Measurements from ENCODE around the gene HMCN2. TPM values are rescaled to one million over a fixed set of nuclear protein-coding genes. Genes with fewer than 3 reads are reported as not detected.

Gene HMCN2
- total and polyA plus RNA-seq, 2 of the 4 experiments (the other 2 are of a cell fraction): 0.02 TPM; not detected in 1

DNA sequence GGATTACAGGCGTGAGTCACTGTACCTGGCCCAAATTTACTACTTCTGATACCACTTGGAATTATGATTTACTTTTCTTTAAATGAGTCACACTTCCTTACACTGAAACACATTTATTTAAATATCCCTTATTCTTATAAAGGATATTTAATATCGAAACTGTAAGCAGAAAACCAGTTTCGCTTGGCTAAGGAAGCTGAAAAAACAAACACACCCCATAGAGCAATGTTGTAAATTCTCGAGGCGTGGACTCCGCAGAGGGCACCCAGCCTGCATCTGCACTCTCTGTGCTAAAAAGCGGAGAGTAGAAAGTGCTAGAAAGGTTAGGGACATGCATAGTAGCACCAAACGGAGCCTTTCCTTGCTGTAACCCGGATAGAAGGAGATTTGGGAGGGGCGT lies 86.5 kb downstream of the HMCN2 start:
- Histone ChIP-seq H2BK20ac (ENCODE audit: low read depth, low read length) (no peak overlapping the region), H3K4me2 (ENCODE audit: low read depth, low read length) (no peak overlapping the region), H3K18ac (ENCODE audit: low read depth, low read length) (no peak overlapping the region), H4K8ac (ENCODE audit: low read depth in 2 of 2, low read length in 2 of 2) (no peak overlapping the region), H2AFZ (replicated peaks; ENCODE audit: low read length, poor library complexity) (no peak overlapping the region), H3K56ac (ENCODE audit: extremely low read depth, insufficient read depth, low read length) (no peak overlapping the region), H3K4ac (ENCODE audit: low read depth, low read length) (no peak overlapping the region), H2AK5ac (ENCODE audit: low read depth, low read length) (no peak overlapping the region), H3K27me3 (ENCODE audit: control insufficient read depth, insufficient read depth, low read length) (peaks cover 39% of the 10 kb centered on the region), H3K9ac (ENCODE audit: low read depth, low read length) (no peak overlapping the region), H4K91ac (ENCODE audit: insufficient read depth, low read depth, low read length) (no peak overlapping the region), H3K14ac (replicated peaks; ENCODE audit: low read depth, low read length) (no peak overlapping the region), H3K4me1 (ENCODE audit: control insufficient read depth, insufficient read depth, low read length) (no peaks in the 10 kb centered on the region), H2BK15ac (ENCODE audit: low read depth, low read length) (no peak overlapping the region), H2BK120ac (ENCODE audit: low read depth, low read length) (no peak overlapping the region), H3K4me3 (ENCODE audit: insufficient read depth, low read depth, low read length) (no peak overlapping the region), H4K5ac (ENCODE audit: low read depth, low read length) (no peak overlapping the region), H3K9me3 (ENCODE audit: control insufficient read depth, insufficient read depth, low read length) (no peaks in the 10 kb centered on the region), H3K36me3 (ENCODE audit: control insufficient read depth, insufficient read depth, low read length) (no peaks in the 10 kb centered on the region), H3K9me1 (ENCODE audit: insufficient read depth, low read length) (no peaks in the 10 kb centered on the region), H3K79me1 (ENCODE audit: low read depth in 1 of 2, low read length in 2 of 2) (no peaks in the 10 kb centered on the region), H2AK9ac (replicated peaks; ENCODE audit: low read depth, low read length, poor library complexity) (no peak overlapping the region), H2BK5ac (ENCODE audit: low read depth, low read length, poor library complexity, severe bottlenecking) (no peak overlapping the region), H4K20me1 (ENCODE audit: insufficient read depth, low read length) (no peaks in the 10 kb centered on the region), H3K23ac (ENCODE audit: low read depth, low read length) (no peak overlapping the region), H3K27ac (ENCODE audit: insufficient read depth, low read length) (no peak overlapping the region)
- ChIA-PET CTCF (no interaction called here), POLR2A (ENCODE audit: unreplicated experiment) (no interaction called here)
- no TSS peak for BruUV-seq (replicated peaks)
- no peak for DNase-seq
- TF ChIP-seq, protein P1, sequence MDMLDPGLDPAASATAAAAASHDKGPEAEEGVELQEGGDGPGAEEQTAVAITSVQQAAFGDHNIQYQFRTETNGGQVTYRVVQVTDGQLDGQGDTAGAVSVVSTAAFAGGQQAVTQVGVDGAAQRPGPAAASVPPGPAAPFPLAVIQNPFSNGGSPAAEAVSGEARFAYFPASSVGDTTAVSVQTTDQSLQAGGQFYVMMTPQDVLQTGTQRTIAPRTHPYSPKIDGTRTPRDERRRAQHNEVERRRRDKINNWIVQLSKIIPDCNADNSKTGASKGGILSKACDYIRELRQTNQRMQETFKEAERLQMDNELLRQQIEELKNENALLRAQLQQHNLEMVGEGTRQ (IDR thresholded peaks at IDR 0.05; ENCODE audit: low read depth, low read length): no peak
- TF ChIP-seq MAZ (IDR thresholded peaks at IDR 0.05; ENCODE audit: borderline replicate concordance, low read depth, low read length) (no peak), ELK1 (IDR thresholded peaks at IDR 0.05; ENCODE audit: borderline replicate concordance, low read depth, low read length) (no peak), RCOR1 (IDR thresholded peaks at IDR 0.05; ENCODE audit: insufficient replicate concordance, low read length) (no peak), SMC3 (IDR thresholded peaks at IDR 0.05; ENCODE audit: low read depth, low read length) (no peak), MAFK (IDR thresholded peaks at IDR 0.05; ENCODE audit: low read depth, low read length) (no peak), RFX5 (IDR thresholded peaks at IDR 0.05; ENCODE audit: low read depth, low read length) (no peak), POLR2A (IDR thresholded peaks at IDR 0.05; ENCODE audit: low read depth, low read length) (no peak), BHLHE40 (IDR thresholded peaks at IDR 0.05; ENCODE audit: low read depth, low read length) (no peak)
- TF ChIP-seq, protein P2, sequence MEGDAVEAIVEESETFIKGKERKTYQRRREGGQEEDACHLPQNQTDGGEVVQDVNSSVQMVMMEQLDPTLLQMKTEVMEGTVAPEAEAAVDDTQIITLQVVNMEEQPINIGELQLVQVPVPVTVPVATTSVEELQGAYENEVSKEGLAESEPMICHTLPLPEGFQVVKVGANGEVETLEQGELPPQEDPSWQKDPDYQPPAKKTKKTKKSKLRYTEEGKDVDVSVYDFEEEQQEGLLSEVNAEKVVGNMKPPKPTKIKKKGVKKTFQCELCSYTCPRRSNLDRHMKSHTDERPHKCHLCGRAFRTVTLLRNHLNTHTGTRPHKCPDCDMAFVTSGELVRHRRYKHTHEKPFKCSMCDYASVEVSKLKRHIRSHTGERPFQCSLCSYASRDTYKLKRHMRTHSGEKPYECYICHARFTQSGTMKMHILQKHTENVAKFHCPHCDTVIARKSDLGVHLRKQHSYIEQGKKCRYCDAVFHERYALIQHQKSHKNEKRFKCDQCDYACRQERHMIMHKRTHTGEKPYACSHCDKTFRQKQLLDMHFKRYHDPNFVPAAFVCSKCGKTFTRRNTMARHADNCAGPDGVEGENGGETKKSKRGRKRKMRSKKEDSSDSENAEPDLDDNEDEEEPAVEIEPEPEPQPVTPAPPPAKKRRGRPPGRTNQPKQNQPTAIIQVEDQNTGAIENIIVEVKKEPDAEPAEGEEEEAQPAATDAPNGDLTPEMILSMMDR (conservative IDR thresholded peaks at IDR 0.05; ENCODE audit: low read depth, low read length): no peak
- intact Hi-C loops (cut with micrococcal nuclease) (no loop called here), in situ Hi-C loops (cut with MboI; ENCODE audit: low sequenced_read_pairs) (no loop called here), dilution Hi-C loops (cut with HindIII; ENCODE audit: low sequenced_read_pairs, unreplicated experiment) (no loop called here)
- 90% methylated on average over 2 of the region's 10 CpGs; no CpG with 5 or more reads in 1 of the 2 experiments for WGBS, 2 experiments (ENCODE audit: extremely low coverage in 2 of 2, insufficient read length in 1 of 2)
- no peak for ATAC-seq (ENCODE audit: low read depth)
